ENCODE results near the gene CH25H. TPM values are rescaled to one million over a fixed set of nuclear protein-coding genes. Genes with fewer than 3 reads are reported as not detected.

CH25H gene
- total and polyA plus RNA-seq, 2 donors from 2014 or later, result 1.2 to 3.2 TPM

DNA sequence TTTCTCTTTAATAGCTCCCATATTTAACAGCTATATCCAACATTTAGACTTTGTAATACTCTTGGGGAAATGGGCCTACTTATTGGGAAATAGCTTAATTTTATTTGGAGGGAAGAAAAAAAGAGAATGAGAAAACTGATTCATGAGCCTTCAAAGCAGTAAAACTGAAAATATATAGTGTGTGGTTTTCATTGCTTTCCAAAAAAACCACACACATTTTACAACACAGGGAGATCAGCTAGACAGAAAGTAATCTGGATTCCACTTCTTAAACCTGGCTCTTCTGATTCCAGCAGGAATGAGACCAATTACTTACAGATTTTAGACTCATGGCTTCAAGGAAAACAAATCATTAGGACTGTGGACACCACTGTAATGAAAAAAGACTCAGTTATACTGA, 48.7 kb downstream of the CH25H start:
- intact Hi-C loops (cut with DNase I), result no loop called here
- no peak for FAIRE-seq
- no peak overlapping the region for H3K4me3 ChIP-seq (ENCODE audit: low read length in 3 of 3)
- H3K9ac ChIP-seq (ENCODE audit: low read length in 3 of 3), result no peak overlapping the region
- no peaks in the 10 kb centered on the region for H3K9me3 ChIP-seq (ENCODE audit: control insufficient read depth in 2 of 3, insufficient read depth in 1 of 3, low read length in 3 of 3)
- peak in 1 of 5 donors; percentile 15 for DNase-seq
- H3K27me3 ChIP-seq (ENCODE audit: control insufficient read depth, insufficient read depth, low read length), result no peaks in the 10 kb centered on the region
- TF ChIP-seq, protein P1, sequence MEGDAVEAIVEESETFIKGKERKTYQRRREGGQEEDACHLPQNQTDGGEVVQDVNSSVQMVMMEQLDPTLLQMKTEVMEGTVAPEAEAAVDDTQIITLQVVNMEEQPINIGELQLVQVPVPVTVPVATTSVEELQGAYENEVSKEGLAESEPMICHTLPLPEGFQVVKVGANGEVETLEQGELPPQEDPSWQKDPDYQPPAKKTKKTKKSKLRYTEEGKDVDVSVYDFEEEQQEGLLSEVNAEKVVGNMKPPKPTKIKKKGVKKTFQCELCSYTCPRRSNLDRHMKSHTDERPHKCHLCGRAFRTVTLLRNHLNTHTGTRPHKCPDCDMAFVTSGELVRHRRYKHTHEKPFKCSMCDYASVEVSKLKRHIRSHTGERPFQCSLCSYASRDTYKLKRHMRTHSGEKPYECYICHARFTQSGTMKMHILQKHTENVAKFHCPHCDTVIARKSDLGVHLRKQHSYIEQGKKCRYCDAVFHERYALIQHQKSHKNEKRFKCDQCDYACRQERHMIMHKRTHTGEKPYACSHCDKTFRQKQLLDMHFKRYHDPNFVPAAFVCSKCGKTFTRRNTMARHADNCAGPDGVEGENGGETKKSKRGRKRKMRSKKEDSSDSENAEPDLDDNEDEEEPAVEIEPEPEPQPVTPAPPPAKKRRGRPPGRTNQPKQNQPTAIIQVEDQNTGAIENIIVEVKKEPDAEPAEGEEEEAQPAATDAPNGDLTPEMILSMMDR (IDR thresholded peaks at IDR 0.05; ENCODE audit: borderline replicate concordance, extremely low read depth, insufficient read depth), result no peak
- H3K4me1 ChIP-seq (ENCODE audit: control insufficient read depth in 2 of 3, insufficient read depth in 2 of 3, low read depth in 1 of 3, low read length in 3 of 3), result no peaks in the 10 kb centered on the region
- H3K36me3 ChIP-seq (ENCODE audit: control insufficient read depth in 2 of 3, insufficient read depth in 3 of 3, low read length in 3 of 3), result no peaks in the 10 kb centered on the region
- H3K27ac ChIP-seq (ENCODE audit: low read depth in 2 of 2, low read length in 2 of 2), result no peak overlapping the region

DNA sequence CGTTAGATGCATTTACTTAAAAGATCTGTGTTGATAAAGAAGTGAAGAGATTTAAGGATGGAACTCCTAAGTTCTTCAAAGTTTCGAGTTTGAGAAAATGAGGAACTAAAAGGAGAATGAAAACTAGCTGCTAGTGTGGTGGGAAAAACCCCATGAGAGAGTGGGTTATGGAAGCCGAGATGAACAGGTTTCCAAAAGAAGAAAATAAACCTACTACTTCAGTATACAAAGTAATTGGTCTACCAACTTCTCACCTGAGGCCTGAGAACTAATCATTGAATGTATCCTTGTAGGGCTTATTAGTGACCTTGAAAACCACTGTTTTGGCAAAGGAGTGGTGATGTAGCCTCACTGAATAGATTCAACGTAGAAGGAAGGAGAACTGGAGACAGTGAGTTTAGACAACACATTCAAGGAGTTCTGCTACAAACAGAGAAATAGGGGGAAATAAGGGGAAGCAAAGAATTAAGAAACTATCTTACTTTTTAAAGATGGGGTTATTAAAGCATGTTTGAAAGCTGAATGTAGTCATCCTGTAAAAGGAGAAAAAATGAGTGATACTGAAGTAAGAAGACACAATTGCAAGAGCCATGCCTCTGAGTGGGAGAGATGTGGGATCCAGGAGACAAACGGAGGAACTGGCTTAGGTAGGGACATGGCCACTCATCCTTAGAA, 50.8 kb downstream of the CH25H start:
- Histone ChIP-seq H3K4me3 (ENCODE audit: low read length in 3 of 3) (no peak overlapping the region), H3K4me1 (ENCODE audit: control insufficient read depth in 2 of 3, insufficient read depth in 2 of 3, low read depth in 1 of 3, low read length in 3 of 3) (no peaks in the 10 kb centered on the region), H3K9ac (ENCODE audit: low read length in 3 of 3) (no peak overlapping the region), H3K9me3 (ENCODE audit: control insufficient read depth in 2 of 3, insufficient read depth in 1 of 3, low read length in 3 of 3) (no peaks in the 10 kb centered on the region), H3K27ac (ENCODE audit: low read depth in 2 of 2, low read length in 2 of 2) (no peak overlapping the region), H3K36me3 (ENCODE audit: control insufficient read depth in 2 of 3, insufficient read depth in 3 of 3, low read length in 3 of 3) (no peaks in the 10 kb centered on the region), H3K27me3 (ENCODE audit: control insufficient read depth, insufficient read depth, low read length) (no peaks in the 10 kb centered on the region)
- intact Hi-C loops (cut with DNase I), result no loop called here
- FAIRE-seq (no peak), DNase-seq (no peak)
- TF ChIP-seq, protein P1 (IDR thresholded peaks at IDR 0.05; ENCODE audit: borderline replicate concordance, extremely low read depth, insufficient read depth), result no peak

Other genes with a start within 250 kb of the CH25H start
- 45.2 TPM for gene FAS, start 216.5 kb downstream of the CH25H start, total RNA-seq
- 6.5 TPM for gene FAS, start 216.5 kb downstream of the CH25H start, polyA plus RNA-seq (ENCODE audit: insufficient read depth, low read depth, low replicate concordance)
- gene LIPA, start 44.5 kb upstream of the CH25H start, total RNA-seq, result 84.5 TPM
- 43.8 TPM for gene LIPA, start 44.5 kb upstream of the CH25H start, polyA plus RNA-seq (ENCODE audit: insufficient read depth, low read depth, low replicate concordance)
- 12.2 TPM for gene IFIT2, start 94.7 kb upstream of the CH25H start, total RNA-seq
- gene IFIT2, start 94.7 kb upstream of the CH25H start, polyA plus RNA-seq (ENCODE audit: insufficient read depth, low read depth, low replicate concordance), result 6.9 TPM
- gene IFIT3, start 120.7 kb upstream of the CH25H start, total RNA-seq, result 20.1 TPM
- 14.7 TPM for gene IFIT3, start 120.7 kb upstream of the CH25H start, polyA plus RNA-seq (ENCODE audit: insufficient read depth, low read depth, low replicate concordance)
- gene IFIT1B, start 170.7 kb upstream of the CH25H start, total RNA-seq, result not detected
- gene IFIT1B, start 170.7 kb upstream of the CH25H start, polyA plus RNA-seq (ENCODE audit: insufficient read depth, low read depth, low replicate concordance), result not detected
- 16.9 TPM for gene IFIT1, start 185.3 kb upstream of the CH25H start, total RNA-seq
- gene IFIT1, start 185.3 kb upstream of the CH25H start, polyA plus RNA-seq (ENCODE audit: insufficient read depth, low read depth, low replicate concordance), result 40.9 TPM
- 23.3 TPM for gene IFIT5, start 207.3 kb upstream of the CH25H start, total RNA-seq
- gene IFIT5, start 207.3 kb upstream of the CH25H start, polyA plus RNA-seq (ENCODE audit: insufficient read depth, low read depth, low replicate concordance), result 11.0 TPM

All from kidney (tissue), 14 donors.